HG03060 (cell line): Measurements from ENCODE around the gene NES.

Experiments used
- ATAC-seq: cut with Tn5 transposase; IDR thresholded peaks from one replicate; pipeline ENCODE4 v1.9.1; 2021; ENCODE audit warnings: low read depth, moderate number of reproducible peaks; ENCODE audit not compliant: unreplicated experiment

The NES gene

GRCh38 chr1:156665539-156665938 lies 11.7 kb downstream of the NES start:
- no peak for ATAC-seq

DNA sequence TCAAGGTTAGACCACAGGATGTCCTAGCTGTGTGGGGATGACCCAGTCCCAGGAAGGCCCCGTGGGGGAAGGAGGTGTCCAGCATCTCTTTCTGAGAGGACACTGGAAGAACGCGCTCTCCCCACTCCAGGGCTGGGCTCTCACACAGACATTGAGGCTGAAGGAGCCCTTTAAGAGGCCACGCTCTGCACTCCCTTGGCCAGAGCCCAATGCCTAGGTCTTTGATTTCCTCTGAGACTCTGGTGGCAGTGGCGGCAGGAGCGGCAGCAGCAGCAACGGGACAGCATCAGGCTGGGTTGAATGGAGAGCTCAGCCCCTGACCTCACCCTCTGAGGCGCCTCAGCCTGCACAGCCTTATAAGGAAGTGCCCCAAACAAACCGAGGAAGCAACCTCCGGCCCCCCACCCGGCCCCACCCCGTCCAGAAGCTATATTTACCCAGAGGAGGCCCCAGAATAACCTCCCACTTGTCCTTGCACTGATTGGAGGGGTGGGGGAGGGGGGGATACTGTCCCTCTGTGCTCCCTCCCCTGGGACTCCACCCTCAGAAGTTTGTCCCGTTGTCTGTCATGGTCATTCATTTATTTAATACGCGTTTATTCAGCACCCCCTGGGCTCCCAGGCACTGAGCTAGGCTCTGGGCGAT lies 12.3 kb downstream of the NES start:
- no peak for ATAC-seq

- ATAC-seq: no peak
These were observed 13.0 kb downstream of the NES start for GRCh38 chr1:156664046-156664766.

- ATAC-seq: no peak
These were observed 14.0 kb downstream of the NES start for GRCh38 chr1:156663178-156663577.

- no peak for ATAC-seq
These were observed 14.5 kb downstream of the NES start for GRCh38 chr1:156662800-156663055.

DNA sequence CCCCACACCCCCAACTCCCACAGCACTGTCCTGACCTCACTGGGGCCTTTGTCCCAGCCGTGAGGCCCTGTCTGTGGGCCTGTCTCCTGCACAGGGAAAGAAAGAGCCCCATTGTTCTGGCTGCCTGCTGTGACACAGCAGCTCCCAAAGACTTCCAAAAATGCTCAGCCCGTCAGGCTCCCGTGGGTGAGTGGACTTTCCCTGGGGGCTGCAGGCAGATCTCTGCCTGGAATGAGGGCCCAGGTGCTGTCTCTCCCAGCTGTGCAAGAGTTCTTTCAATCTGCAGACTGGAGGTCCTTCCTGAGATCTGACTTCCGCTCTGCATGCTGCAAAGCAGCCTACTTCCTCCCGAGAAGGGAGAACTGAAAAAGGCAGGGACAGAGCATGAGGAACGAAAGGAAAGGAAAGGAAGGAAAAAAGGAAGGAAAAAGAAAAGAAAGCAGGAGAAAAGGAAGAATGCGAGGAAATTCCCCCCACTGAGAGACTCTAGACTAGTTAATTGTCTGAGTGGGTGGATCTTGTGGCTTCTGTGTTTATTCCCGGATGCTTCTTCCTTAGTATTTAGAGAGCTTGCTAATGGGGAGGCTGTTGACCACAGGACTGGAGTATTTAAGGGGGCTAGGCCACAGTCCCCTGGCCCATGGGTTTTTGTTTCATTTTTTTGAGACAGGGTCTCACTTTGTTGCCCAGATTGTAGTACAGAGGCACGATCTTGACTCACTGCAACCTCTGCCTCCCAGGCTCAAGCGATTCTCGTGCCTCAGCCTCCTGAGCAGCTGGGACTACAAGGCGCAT lies 15.0 kb downstream of the NES start:
- no peak for ATAC-seq

DNA sequence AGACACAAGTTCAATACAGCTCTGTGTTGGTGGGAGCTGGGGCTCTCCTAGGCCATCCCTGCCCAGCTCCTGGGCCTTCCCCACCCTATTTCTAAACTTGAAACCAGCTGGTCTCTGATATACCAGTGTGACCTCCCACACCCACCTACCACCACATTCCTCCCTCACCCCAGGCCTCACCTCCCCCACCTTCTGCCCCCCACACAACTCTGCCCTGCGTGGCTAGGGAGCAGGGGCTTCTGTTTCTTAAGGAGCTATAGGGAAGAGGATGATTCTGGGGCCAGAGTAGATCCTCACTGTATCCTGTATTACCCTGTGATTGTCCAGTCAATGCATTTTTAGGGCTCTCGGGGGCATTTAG lies 16.5 kb downstream of the NES start:
- no peak for ATAC-seq

DNA sequence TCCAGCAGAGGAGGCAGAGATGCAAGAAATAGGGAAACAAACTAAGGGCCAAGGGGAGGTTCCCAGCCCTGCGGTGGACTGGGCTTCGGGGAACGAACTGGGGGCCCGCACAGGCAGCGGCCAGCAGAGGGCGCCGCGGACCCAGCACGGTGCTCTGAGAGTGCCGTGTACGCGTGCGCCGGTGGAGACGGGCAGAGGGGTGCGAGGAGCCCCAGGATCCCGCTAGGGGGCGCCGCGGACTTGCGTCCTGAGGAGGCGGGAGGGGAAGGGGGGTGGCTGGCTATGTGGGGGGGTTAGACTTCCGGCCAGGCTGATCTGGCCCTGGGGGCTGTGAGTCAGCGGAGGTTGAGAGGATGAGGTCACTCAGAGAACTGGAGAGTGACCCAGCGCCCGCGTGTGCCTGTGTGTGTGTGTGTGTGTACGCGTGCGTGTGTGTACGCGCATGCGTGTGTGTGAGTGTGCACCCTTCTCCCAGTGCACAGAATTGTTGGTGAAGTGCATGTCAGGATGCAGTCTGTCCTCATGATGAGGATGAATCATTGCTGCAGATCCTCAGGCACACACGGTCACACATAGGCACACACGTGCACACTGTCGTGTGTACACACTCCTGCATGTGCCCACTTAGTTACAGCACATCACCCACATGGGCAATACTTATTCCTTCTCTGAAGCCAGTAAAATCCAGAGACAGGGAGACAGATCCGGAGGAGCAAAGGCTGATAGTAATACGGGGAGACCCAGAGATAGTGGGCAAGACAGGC lies 17.0 kb downstream of the NES start:
- ATAC-seq: no peak

DNA sequence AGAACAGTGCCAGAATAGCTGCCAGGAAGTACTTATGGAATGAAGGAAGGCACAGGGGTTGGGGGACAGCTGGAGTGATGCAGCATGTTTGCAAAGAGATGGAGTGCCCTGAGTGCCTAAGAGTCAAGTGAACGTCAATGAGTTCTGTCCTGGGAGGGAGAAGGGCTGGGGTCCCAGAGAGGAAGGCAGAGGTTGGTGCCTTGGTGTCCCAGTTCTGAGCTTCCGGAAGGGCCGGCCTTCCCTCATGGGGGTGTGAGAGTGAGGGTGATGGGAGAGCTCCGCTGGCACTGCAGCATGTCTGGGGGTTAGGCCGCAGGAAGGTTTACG lies 17.6 kb downstream of the NES start:
- ATAC-seq: no peak

GRCh38 chr1:156658945-156659574 lies 18.1 kb downstream of the NES start:
- no peak for ATAC-seq

- ATAC-seq: no peak
These were observed 18.7 kb downstream of the NES start for GRCh38 chr1:156658496-156658895.

GRCh38 chr1:156657741-156658319 lies 19.4 kb downstream of the NES start:
- no peak for ATAC-seq

DNA sequence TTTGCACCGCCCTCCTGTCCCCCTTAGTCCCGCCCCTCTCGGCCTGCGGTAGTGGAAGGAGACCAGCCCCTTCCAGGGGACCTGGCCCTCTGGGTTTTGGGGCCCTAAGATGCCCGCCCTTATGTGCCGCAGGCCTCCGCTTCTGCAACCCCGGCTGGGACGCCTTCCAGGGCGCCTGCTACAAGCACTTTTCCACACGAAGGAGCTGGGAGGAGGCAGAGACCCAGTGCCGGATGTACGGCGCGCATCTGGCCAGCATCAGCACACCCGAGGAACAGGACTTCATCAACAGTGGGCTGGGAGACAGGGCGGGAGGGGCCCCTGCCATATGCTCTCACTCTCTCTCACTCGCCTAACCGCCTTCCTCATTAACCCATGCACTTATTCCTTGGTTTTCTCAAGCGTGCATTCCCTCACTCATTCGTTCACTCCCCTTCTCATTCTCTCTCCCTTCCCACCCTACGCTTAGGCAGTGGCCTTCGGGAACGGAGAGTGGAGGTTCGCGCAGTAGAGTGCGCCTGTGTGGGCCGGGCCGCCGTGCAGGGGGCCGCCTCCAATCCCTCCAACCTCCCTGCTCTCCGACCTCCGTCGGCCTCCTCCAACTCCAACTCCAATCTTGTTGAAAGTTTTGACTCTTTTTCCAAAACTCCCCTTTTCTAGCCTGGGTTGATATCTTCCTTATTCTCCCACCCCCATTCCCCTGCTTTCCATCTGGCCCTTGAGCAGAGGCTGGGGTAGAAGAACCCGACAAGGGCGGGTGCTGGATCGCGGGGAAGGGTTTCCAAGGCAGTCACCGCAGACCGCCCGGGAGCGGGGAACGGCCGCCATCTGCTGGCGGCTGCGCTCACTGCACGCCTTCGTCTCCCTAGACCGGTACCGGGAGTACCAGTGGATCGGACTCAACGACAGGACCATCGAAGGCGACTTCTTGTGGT lies 20.1 kb downstream of the NES start:
- no peak for ATAC-seq

- no peak for ATAC-seq
These were observed 21.2 kb downstream of the NES start for GRCh38 chr1:156655904-156656516.

DNA sequence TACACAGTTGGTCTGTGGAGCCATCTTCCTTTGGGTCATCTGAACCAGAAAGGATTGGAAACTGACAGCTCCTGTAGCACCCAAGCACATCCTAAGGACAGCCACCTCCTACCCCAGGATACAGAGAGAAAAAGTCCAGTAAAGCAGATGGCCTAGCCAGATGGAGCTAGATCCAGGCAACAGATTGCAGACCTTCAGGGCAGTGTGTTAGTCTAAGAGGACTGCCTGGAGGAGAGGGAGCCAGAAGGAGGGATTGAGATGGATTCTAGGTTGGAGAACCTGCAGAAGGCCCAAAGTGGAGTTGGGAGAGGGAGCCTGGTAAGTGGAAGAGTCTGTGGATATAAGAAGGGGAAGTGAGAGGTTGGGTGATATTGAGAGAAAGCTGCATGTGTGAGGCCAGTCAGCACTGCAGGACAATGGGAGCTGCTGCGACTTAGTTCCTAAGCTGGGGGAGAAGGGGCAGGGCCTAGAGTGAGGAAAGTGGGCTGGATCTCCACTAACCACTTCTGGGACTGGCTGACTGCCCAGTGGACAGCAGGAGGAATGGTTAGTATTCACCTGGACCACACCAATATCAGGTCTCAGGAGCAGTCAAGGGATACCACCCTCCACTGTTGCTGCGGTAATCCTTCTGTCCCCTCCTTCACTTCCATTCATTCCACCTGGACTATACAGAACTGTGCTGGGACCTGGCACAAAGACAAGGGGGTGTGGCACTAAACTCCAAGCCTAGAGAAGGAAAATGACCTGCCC lies 21.9 kb downstream of the NES start:
- no peak for ATAC-seq

- ATAC-seq: no peak
These were observed 22.5 kb downstream of the NES start for GRCh38 chr1:156654700-156655099.

- no peak for ATAC-seq
These were observed 24.2 kb downstream of the NES start for GRCh38 chr1:156652992-156653355.
